C4-2B (cell line): ENCODE measurements around the gene SNX15.
A peak's percentile ranks its signal among the peaks of the same experiment; 100 is the strongest.
"Not testable (repeated sequence)": the region's sequence is repeated elsewhere in the genome, so short reads cannot be mapped to it uniquely, and the experiment has no call there.

Experiments used
- H3K27ac ChIP-seq: fragments of 450-650 bp; 2 replicates; pipeline ENCODE4 v1.5.1; 2017
- ZFX ChIP-seq: fragments of 450-650 bp; IDR thresholded peaks from 2 replicates; pipeline ENCODE4 v1.6.1; 2017
- TF ChIP-seq, protein P1 (sequence below): fragments of 450-650 bp; conservative IDR thresholded peaks from 2 replicates; pipeline ENCODE4 v1.5.1; 2017; ENCODE audit warnings: mild to moderate bottlenecking

Gene SNX15, protein sequence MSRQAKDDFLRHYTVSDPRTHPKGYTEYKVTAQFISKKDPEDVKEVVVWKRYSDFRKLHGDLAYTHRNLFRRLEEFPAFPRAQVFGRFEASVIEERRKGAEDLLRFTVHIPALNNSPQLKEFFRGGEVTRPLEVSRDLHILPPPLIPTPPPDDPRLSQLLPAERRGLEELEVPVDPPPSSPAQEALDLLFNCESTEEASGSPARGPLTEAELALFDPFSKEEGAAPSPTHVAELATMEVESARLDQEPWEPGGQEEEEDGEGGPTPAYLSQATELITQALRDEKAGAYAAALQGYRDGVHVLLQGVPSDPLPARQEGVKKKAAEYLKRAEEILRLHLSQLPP

DNA sequence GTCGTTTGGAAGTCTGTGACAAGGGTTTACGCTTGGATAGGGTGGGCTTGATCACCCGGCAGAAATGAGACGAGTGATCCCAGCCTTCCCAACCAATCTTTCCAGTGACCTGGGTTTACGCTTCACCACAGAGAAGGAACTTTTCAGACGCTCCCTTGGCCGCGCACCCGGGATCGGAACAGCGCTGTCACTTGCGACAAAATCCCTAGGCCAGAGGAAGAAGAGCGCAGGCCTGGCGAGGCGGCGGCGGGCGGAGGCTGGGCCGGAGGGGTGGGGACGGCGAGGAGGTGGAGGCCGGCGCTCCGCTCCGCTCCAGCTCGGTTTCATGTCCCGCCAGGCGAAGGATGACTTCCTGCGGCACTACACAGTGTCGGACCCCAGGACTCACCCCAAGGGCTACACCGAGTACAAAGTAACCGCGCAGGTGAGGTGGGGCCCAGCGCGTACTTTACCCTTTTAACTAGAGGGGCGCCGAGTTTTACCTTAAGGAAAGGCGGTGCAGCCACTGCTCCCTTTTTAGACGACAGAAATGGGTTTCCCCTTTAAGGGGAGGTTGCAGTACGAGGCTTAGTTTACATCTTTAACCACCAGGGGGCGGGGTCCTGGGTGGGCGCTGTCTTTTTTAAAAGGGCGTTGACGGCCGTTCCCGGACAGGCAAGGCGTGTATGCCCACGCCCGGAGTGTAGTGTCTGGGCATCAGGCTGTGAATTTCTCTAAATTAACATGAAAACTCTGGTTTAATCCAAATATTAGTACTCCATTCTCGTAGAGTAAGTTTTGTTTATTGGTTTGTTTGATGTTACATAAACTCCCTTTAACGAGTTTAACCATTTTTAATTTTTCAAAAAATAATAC is at the start of gene SNX15:
SNX15 (plus strand) TSS at position 227 of the 855 bp plus-strand sequence; CDS start at position 326, 99 bp downstream.
- H3K27ac ChIP-seq: peak within 1 kb of the TSS; percentile 67
- TF ChIP-seq, protein P1, sequence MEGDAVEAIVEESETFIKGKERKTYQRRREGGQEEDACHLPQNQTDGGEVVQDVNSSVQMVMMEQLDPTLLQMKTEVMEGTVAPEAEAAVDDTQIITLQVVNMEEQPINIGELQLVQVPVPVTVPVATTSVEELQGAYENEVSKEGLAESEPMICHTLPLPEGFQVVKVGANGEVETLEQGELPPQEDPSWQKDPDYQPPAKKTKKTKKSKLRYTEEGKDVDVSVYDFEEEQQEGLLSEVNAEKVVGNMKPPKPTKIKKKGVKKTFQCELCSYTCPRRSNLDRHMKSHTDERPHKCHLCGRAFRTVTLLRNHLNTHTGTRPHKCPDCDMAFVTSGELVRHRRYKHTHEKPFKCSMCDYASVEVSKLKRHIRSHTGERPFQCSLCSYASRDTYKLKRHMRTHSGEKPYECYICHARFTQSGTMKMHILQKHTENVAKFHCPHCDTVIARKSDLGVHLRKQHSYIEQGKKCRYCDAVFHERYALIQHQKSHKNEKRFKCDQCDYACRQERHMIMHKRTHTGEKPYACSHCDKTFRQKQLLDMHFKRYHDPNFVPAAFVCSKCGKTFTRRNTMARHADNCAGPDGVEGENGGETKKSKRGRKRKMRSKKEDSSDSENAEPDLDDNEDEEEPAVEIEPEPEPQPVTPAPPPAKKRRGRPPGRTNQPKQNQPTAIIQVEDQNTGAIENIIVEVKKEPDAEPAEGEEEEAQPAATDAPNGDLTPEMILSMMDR: no peak; the same call in 1 of the 2 replicates
- peak; percentile 16; the same call in 1 of the 2 replicates for TF ChIP-seq ZFX

DNA sequence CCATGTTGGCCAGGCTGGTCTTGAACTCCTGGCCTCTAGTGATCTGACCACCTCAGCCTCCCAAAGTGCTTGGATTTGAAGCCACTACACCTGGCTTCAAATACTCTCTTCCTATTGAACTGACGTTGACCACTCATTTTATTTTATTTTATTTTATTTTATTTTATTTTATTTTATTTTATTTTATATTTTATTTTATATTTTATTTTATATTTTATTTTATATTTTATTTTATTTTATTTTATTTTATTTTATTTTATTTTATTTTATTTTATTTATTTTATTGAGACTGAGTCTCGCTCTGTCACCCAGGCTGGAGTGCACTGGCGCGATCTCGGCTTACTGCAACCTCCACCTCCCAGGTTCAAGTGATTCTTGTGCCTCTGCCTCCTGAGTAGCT is 43.9 kb upstream of the SNX15 start:
- H3K27ac ChIP-seq: not testable (repeated sequence)

DNA sequence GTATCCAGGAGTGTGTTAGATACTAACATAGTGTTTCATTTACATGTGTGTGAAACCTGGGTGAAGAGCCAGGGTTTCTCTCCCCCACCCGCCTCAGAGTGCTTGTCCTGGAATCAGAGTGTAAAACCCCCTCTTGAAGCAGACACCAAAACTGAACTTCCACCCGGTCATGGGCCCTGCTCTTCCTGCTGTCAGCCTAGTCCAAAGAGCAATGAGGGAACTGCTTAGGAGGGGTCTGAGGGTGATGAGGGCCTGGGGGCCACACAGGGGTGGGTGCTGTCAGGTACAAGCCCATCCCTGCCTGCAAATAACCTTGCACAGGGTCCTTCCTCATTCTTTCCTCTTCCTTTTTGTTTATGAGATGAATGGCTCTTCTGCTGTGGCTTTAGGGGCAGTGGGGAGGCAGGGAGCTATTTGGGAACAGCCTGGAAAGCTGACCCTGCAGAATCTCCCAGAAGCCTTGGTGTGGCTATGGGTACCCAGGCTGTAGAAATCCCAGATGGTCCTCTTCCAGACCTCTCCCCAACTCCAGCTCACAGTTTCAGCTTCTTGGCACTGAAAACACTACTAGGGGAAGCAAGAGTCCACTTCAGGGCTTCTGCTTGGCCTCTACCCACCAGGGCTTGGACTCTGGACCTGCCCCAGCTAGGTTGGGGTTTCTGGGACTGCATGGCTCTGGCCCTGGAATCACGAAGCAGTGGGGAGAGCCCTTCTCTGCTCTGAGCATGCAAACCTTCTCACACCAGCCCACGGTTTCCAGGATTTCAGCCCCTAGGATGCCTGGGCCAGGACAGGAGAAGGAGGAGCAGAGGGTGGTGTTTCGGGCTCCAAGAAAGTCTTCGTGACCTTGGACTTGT is 39.0 kb upstream of the SNX15 start:
- no peak overlapping the region for H3K27ac ChIP-seq

DNA sequence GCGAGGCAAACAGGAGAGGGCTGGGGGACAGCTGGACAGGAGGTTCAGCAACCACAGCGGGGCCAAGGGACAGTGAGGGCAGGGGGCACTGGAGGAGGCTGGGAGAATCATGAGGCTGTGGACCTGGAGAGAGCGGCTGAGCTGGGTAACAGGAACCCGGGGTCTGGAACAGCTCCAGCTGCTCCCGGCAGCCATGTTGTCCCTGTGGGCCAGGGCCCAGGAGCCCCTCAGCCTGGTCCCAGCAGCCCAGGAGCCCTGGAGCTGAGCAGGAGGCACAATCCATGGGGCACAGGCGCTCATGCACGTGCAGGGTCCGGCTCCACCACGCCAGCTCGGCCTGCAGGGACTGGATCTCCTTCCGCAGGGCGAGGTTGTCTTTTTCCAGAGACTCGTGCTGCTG is 37.8 kb upstream of the SNX15 start:
- H3K27ac ChIP-seq: no peak overlapping the region
- TF ChIP-seq, protein P1: no peak
- TF ChIP-seq ZFX: no peak

More for the DNA sequence above, 39.0 kb upstream of the SNX15 start:
- TF ChIP-seq, protein P1: no peak
- TF ChIP-seq ZFX: no peak

DNA sequence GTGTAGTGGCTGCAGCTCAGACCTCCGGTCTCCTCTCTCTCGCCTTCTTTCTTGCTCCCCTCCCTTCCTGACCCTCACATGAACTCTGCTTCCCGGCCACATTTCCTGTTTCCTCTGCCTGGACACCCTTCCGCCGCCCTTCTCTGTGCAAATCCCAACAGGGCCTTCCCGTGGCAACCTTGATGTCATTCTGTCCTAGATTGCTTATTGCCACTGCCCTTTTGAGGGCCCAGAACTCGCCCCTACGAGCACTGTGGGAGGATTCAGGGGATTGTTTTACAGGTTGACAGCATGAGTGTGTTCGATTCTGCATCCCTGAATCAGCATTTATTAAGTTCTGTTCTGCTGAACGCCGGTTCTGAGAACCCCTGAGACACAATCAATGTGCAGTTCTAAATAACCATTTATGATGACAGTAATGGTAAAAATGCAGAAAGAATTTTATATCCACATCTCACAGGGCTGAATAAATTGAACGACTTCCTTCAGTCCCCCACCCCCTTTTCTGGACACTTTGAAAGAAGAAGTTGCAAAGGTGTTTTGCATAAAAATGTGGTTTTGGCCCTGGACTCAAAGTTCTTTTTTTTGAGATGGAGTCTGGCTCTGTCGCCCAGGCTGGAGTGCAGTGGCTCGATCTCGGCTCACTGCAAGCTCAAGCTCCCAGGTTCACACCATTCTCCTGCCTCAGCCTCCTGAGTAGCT is 36.9 kb upstream of the SNX15 start:
- no peak overlapping the region for H3K27ac ChIP-seq
- TF ChIP-seq, protein P1: no peak
- TF ChIP-seq ZFX: no peak

DNA sequence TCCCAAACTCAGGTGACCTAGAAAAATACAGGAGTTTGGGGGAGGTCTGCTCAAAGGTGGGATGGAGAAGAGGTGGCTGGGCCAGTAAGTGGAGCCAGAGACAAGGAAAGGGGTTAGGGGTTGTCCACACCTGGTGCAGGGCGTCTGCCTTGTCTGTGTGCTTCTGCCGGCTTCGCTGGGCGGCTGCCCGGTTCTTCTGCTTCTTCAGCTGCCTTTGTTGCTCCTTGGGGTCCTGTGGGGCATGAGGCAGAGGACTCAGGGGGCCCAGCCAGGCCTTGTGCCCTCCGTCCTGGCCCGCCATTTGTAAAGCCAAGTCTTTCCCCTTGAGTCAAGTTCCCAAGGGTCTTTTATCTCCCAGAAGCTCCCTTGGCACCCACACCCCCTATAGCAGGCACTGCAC is 32.9 kb upstream of the SNX15 start:
- TF ChIP-seq ZFX: no peak
- TF ChIP-seq, protein P1: no peak
- H3K27ac ChIP-seq: no peak overlapping the region

DNA sequence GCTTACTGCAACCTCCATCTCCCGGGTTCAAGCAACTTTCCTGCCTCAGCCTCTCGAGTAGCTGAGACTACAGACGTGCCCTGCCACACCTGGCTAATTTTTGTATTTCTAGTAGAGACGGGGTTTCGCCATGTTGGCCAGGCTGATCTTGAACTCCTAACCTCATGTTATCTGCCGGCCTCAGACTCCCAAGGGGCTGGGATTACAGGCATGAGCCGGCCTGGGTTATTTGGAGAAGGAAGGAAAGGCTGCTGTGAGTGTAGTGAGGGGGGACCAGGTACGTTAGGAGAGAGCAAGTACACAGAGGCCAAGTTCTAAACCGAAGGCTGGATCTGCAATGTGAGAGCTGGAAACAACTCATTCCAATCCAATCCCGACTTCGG is 30.9 kb upstream of the SNX15 start:
- no peak overlapping the region for H3K27ac ChIP-seq
- TF ChIP-seq, protein P1: no peak
- TF ChIP-seq ZFX: no peak
